GM19438 (cell line): ENCODE measurements around the gene NF1.
"Not testable (repeated sequence)": the region's sequence is repeated elsewhere in the genome, so short reads cannot be mapped to it uniquely, and the experiment has no call there.

Experiments used
- ATAC-seq: cut with Tn5 transposase; IDR thresholded peaks from one replicate; pipeline ENCODE4 v1.9.1; 2021; ENCODE audit warnings: low read depth; ENCODE audit not compliant: unreplicated experiment

The NF1 gene, protein sequence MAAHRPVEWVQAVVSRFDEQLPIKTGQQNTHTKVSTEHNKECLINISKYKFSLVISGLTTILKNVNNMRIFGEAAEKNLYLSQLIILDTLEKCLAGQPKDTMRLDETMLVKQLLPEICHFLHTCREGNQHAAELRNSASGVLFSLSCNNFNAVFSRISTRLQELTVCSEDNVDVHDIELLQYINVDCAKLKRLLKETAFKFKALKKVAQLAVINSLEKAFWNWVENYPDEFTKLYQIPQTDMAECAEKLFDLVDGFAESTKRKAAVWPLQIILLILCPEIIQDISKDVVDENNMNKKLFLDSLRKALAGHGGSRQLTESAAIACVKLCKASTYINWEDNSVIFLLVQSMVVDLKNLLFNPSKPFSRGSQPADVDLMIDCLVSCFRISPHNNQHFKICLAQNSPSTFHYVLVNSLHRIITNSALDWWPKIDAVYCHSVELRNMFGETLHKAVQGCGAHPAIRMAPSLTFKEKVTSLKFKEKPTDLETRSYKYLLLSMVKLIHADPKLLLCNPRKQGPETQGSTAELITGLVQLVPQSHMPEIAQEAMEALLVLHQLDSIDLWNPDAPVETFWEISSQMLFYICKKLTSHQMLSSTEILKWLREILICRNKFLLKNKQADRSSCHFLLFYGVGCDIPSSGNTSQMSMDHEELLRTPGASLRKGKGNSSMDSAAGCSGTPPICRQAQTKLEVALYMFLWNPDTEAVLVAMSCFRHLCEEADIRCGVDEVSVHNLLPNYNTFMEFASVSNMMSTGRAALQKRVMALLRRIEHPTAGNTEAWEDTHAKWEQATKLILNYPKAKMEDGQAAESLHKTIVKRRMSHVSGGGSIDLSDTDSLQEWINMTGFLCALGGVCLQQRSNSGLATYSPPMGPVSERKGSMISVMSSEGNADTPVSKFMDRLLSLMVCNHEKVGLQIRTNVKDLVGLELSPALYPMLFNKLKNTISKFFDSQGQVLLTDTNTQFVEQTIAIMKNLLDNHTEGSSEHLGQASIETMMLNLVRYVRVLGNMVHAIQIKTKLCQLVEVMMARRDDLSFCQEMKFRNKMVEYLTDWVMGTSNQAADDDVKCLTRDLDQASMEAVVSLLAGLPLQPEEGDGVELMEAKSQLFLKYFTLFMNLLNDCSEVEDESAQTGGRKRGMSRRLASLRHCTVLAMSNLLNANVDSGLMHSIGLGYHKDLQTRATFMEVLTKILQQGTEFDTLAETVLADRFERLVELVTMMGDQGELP (N-terminal part only)

DNA sequence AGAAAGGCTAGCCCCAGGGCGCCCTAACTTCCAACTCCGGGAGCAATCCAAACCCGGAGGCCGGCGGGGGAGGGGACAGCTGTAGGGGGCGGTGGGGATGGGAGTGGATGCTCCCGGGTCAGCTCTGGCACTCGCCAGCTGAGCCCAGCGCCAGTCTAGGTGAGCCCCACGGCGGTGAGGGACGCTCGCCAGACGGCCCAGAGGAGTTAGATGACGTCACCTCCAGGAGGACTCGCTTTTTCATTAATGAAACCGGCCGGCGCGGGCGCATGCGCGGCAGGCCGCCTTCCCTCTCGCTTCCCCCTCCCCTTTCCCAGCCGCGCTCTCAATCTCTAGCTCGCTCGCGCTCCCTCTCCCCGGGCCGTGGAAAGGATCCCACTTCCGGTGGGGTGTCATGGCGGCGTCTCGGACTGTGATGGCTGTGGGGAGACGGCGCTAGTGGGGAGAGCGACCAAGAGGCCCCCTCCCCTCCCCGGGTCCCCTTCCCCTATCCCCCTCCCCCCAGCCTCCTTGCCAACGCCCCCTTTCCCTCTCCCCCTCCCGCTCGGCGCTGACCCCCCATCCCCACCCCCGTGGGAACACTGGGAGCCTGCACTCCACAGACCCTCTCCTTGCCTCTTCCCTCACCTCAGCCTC is at the start of gene NF1:
NF1 (plus strand) TSS at position 378 of the 636 bp plus-strand sequence. CDS start 333 bp downstream, outside the sequence.
- peak; percentile 73 for ATAC-seq

DNA sequence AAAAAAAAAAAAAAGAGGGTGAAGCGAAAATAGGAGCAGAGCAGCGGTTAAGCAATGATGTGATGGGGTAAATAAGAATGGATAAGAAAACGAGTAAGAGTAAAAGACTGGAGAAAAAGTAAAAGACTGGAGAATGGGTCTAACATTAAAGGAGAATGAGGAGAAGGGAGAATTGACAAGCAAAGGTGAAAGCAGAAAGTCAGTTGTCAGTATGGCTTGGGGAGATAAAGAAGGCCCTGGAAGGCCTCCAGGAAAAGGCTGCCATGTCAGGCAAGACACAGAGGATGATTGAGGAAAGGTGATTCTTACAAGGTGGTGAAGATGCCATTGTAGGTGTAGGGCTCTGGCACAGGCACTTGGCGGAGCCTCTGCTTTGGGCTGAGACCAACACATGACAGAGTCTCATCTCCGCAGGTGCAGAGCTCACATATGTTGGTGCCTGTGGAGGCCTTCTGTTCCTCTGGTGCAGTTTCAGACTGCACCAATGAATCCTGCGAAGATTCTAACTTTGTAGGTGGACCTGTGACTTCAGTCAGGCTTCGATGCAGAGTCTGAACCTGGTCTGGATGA is 47.8 kb upstream of the NF1 start:
- not testable (repeated sequence) for ATAC-seq

DNA sequence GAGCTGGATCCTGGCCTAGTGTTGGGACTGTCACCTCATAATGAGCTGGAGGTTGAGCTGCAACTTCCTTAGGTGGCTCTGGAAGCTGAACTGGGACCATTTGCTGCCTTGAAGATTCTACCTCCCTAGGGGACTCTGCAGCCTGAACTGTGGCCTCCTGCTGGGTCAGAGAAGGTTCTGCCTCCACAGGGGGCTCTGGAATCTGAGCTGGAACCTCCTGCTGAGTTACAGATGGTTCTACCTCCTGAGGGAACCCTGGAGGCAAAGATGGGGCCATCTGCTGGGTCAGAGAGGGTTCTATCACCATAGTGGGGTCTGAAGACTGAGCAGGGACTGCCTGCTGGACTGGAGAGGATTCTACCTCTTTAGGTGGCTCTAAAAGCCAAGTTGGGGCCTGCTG is 46.6 kb upstream of the NF1 start:
- ATAC-seq, result no peak

DNA sequence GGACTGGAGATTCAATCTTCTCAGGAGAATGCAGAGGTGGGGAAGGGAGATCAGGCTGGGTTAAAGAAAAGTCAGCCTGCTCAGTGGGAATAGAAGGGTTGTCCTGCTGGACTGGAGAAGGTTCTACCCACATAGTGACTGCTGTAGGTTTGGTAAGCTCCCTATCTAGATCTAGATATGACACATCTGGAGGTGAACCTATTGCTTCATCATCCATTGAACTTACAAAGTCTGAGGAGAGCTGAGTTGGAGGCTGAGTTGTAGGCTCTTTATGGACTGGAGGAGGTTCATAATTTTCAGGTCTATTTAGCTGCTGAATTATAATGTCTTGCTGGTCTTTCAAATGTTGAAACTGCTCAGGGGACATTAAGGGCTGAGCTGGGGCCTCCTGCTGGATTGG is 46.0 kb upstream of the NF1 start:
- no peak for ATAC-seq

DNA sequence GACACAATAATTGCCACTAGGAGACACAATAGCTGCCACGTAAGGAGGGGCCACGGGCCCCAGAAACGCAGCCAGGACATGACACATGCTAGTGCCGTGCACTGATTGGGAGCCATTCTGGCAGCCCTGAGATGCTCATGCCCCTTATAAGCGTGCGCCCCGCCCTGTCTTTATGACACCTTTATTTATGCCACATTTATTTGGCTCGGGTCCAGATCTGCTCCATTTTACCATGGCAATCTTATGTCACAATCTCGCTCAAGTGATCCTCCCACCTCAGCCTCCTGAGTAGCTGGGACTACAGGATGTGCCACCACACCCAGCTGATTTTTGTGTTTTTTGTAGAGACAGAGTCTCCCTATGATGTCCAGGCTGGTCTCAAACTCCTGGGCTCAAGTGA is 43.8 kb upstream of the NF1 start:
- ATAC-seq, result no peak

DNA sequence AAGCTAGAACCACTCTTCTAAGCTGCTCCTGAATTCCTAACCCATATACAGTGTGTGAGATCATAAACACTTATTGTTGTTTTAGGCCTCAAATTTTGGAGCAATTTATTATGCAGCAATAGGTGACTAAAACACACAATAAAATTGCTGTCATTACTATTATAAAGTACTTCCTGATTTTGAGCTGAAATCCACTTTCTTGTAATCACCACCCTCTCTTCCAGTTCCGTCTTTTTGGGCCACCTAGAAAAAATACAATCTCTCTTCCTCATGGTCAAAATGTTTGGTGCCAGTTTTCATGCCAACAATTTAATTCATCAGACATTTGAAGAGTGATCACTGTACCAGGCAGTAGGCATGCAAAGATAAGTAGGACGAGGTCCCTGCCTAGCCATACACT is 43.3 kb upstream of the NF1 start:
- ATAC-seq, result no peak

DNA sequence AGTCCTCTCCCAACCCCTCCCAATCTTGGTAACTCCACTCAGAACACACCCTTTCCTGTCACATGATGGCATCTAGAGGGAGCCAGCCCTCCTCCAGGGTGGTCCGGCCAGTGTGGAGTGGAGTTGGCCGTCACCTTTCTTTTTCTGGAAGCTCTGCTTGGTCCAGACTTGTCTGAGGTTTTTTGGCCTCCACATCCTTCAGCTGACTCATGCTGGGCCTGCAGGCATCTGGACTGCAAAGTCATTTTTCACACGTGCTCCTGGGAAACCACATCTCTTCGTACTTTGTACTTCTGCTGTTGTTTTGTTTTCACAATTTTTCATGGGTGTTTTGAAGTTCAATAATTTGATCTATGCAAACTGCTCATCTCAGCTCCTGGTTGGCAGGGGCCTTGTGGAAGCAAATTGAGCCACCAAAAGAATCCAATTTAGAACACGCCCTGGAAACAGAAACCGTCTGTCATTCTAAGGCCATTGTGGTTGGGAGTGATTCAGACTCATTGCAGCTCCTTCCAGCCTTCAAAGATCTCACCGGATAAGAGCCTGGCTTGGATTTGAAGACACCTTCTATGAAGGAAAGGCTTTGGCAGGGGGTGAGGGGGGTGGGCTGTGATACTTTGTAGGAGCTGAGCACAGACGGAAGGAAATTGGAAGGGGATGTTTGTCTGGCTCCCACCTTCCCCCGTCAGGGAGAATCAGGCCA is 42.4 kb upstream of the NF1 start:
- ATAC-seq, result no peak

DNA sequence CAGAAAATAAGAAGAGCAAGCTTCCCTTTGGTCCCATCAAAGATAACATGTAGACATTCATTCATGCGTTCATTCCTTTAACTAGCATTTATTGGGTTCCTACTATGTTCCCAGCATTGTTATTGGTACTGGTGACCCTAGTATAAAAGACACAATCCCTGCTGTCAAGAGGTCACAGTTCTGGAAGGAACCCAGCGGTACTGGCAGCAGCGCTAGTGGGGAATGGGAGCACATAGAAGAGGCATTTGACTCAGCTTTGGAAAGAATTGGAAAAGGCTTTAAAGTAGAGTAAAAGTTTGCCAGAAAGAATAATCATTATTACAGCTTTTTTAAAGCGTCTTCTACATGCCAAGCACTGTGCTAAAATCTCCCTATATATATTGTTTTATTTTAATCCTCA is 41.7 kb upstream of the NF1 start:
- ATAC-seq, result no peak

DNA sequence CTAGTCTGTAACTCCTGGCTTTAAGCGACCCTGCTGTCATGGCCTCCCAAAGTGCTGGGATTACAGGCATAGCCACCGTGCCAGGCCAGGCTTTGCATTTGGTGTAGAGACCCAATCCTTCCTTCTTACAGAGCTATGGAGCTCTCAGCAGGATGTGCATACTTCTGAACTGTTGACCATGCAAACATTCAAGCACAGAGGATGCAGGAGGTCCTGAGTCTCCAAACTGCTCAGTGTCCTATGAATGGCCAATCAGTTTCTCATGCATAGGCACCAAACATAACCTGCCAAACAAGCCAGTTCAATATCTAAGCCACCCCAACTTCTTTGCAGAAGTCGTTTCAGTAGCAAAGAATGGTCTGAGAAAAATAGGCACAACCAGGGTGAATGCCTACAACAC is 40.0 kb upstream of the NF1 start:
- no peak for ATAC-seq

DNA sequence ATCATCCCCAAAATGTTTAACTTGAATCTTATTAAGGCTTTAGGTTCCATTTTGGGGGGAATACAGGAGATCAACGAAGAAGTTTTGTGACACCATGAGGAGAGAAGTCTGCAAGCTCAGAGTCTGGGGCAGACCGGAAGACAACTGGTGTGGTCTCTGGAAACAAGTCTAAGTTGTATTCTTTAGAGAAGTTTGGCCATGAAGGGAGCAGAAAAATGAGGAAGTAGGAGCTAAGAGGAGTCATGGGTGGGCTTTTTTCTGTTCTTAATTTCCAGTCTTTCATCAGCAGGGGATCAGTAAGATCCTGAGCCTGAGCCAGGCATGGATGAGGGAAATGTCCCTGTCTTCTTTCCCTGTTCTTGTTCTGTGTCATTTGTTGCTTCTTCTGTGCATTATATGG is 35.8 kb upstream of the NF1 start:
- ATAC-seq, result no peak

DNA sequence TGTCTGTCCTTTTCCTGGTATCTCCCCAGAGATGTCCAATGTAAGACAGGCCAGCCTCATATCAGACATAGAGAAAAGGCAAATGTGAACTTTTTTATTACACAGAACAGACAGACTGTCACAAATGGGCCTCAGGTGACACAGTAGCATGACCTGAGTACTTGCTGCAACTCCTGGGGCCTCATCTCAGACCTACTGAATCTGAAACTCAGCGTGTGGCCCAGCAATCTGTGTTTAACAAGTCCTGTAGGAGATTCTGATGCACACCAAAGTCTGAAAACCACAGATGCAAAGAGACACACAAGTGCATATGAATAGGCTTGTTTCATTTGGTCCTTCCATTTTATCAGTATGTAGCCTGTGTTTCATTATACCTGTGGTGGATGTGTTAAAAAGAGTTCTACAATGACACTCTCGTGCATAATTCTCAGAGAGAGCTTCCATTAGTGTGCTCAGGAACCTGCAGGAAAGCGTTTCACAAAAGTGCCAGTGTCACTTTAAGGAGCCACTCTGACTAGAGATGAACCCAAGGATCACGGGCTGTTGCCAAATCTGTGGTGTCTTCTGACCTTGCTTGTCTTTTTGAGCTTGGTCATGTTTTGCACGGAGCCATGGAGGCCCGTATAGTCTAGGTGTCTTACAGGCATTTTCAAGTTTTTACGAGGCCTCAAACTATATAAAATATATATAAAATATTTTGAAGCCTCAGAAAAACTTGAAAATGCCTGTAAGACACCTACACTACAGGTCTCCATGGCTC is 33.8 kb upstream of the NF1 start:
- ATAC-seq, result no peak

DNA sequence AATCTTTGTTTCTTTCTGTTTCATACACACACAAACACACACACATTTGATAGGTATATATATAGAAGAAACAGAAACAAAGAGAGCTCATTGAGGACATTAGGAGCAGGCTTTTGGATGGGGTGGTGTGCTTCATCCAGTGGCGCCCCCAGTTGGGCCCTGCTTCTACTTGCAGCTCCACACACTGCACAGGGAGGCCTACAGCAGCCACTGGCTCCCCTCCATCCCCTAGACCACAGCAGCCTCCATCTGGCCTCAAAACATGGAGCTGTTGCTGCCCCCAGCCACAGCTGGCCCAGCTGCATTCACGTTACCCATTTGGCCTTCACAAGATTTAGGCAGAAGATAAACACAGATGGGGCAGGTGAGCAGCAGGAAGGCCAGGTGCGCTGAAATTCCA is 33.1 kb upstream of the NF1 start:
- no peak for ATAC-seq

DNA sequence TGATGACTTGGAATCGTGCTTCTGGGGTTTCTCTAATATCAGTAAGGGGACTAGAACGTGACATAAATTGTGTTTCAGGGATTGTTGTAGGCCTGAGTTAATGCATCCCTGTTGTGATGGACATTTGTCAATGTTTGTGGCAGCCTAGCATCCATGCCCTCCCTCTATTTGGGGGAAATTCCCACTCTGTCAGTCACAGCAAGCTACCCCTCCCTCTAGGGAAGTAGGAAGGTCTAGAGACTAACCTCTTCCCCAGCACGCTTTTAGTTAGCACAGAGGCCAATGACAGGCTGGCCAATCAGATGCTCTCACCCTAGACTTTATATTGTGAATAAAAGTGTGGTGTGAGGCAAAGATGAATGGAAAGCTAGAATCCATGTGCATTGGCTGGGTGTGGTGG is 32.4 kb upstream of the NF1 start:
- ATAC-seq, result no peak

DNA sequence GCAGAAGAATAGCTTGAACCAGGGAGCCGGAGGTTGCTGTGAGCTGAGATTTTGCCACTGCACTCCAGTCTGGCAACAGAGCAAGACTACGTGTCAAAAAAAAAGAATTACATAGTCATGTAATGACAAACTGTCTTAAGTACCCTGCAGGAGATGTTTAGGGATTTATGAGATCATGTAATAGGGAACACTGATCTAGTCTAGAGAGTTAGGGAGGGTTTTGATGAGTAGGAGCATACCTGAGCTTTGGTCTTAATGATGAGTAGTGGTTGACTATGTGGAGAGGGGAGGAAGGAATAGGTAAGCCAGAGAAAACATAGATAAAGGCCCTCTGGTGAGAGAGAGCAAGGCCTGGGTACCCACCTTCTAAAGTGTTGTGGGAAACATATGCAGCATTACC is 30.1 kb upstream of the NF1 start:
- ATAC-seq, result no peak

DNA sequence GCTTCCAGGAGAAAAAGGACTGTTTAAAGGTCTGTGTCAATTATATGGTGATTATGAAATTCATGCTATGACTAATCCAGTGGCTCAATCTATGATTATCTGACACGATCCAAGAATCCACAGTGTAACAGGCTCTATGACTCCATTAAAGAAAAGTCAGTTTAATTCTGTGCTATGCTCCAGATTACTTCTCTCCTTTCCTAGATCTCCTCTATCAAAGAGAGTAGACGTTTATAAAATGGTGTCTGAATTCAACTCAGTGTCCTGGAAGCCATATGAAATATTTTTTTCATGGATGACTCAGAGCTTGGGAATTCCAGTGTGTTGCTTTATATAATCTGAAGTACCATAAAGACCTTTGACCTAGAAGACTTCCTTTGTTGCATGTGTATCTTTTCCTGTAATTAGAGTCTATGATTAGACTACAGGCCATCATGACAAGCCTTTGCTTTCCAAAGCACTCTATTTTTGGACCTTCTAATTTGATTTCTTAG is 27.0 kb upstream of the NF1 start:
- ATAC-seq, result no peak

DNA sequence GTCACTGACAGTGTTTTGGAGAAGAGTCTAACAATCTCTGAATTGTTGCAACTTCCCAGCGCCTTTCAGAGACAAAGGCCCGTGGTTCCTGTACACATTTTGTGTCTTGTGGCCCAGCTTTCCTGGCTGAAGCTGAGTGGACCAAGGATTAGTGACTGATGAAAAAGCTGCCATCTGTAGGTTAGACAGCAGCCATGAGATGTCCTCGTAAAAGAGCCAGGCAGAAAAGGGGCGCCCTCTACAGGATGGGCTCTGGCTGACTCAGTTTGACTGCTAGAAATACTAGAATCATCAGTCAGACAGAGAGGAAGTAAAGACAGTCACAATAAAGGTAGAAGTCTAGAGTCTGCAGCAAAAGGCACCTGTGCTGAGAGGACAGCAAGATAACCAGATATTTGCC is 26.5 kb upstream of the NF1 start:
- ATAC-seq, result no peak

DNA sequence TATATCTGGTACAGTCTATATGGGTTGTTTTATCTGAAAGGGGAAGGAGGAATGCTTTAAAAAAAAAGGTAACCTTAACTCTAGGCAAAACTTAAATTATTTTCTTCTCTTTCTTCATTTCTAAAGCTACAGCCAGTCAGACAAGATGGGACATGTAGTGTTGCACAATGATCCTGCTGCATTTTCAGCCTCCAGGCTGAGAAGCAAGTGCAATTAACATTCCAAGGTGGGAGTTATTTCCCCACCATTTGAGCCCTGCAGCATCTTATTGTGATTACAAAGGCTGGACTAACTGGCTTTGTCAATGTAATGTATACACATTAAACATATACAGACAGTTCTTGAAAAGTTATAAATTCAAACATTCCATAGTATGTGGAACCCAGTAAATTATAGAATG is 22.6 kb upstream of the NF1 start:
- no peak for ATAC-seq

DNA sequence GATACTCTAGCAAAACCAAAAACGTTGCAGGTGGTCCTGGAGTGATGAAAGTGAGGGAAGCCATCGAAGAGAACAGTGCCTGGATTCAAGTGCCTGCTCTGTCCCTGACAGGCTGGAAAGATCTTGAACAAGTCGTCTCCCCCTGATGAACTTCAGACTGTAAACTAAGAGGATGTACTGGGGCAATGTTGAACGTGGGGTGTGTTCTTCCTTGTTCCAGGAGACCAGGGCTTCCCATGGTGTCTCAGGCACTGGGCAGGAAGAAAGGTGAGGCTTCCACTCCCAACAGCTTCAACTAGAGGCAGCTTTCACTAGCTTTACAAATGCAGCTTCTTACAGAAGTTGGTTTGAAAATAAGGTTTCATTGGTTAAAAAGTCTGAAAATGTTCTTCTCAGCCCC is 21.4 kb upstream of the NF1 start:
- no peak for ATAC-seq
